ENCODE results near the gene OR10P1. TPM values are rescaled to one million over a fixed set of nuclear protein-coding genes. Genes with fewer than 3 reads are reported as not detected.

The OR10P1 gene
- total RNA-seq, 1 experiment from 2014 or later, result not detected

- Histone ChIP-seq H3K27me3 (ENCODE audit: low read length) (no peaks in the 10 kb centered on the region), H3K9ac (ENCODE audit: low read length) (no peak overlapping the region), H3K4me1 (ENCODE audit: insufficient read depth, low read length) (peaks cover 3% of the 10 kb centered on the region; the same call in 1 of the 2 replicates), H3K4me2 (ENCODE audit: low read length) (no peak overlapping the region), H3K9me2 (replicated peaks; ENCODE audit: low read length) (no peaks in the 10 kb centered on the region), H3K27ac (ENCODE audit: low read length) (no peak overlapping the region), H4K20me1 (ENCODE audit: low read length) (no peaks in the 10 kb centered on the region), H3K79me2 (ENCODE audit: low read length) (no peaks in the 10 kb centered on the region), H3K36me3 (ENCODE audit: low read depth, low read length) (no peaks in the 10 kb centered on the region), H3F3A (ENCODE audit: low read length, unreplicated experiment) (no peaks in the 10 kb centered on the region), H2AFZ (ENCODE audit: low read length) (no peak overlapping the region), H3K4me3 (ENCODE audit: low read length) (no peak overlapping the region), H3K9me3 (ENCODE audit: low read length) (no peaks in the 10 kb centered on the region)
- no peak for TF ChIP-seq CTCF (conservative IDR thresholded peaks at IDR 0.05; ENCODE audit: low read depth, low read length)
- TF ChIP-seq EZH2 (IDR thresholded peaks at IDR 0.05; ENCODE audit: low read length, unreplicated experiment), result no peak
- no peak for TF ChIP-seq EZH2phosphoT487 (IDR thresholded peaks at IDR 0.05; ENCODE audit: borderline replicate concordance, low read length)
- POLR2A ChIA-PET (ENCODE audit: unreplicated experiment), result no interaction called here
- BruUV-seq (replicated peaks), result no TSS peak
- DNase-seq, result no peak
- intact Hi-C loops (cut with micrococcal nuclease), result no loop called here
- CTCF ChIA-PET, result no interaction called here
- no peak for ATAC-seq
These were observed 14.6 kb downstream of the OR10P1 start for GRCh38 chr12:55651299-55651683.

GRCh38 chr12:55652352-55652751, 15.7 kb downstream of the OR10P1 start:
- POLR2A ChIA-PET (ENCODE audit: unreplicated experiment), result no interaction called here
- no peaks in the 10 kb centered on the region for H4K20me1 ChIP-seq (ENCODE audit: low read length)
- H3K9me3 ChIP-seq (ENCODE audit: low read length), result no peaks in the 10 kb centered on the region
- CTCF ChIA-PET, result no interaction called here
- BruUV-seq (replicated peaks), result no TSS peak
- H3K4me3 ChIP-seq (ENCODE audit: low read length), result no peak overlapping the region
- TF ChIP-seq EZH2 (IDR thresholded peaks at IDR 0.05; ENCODE audit: low read length, unreplicated experiment) (no peak), CTCF (conservative IDR thresholded peaks at IDR 0.05; ENCODE audit: low read depth, low read length) (no peak), EZH2phosphoT487 (IDR thresholded peaks at IDR 0.05; ENCODE audit: borderline replicate concordance, low read length) (no peak)
- H3K4me2 ChIP-seq (ENCODE audit: low read length), result no peak overlapping the region
- H3K9ac ChIP-seq (ENCODE audit: low read length), result no peak overlapping the region
- no peak overlapping the region for H3K27ac ChIP-seq (ENCODE audit: low read length)
- no peaks in the 10 kb centered on the region for H3K27me3 ChIP-seq (ENCODE audit: low read length)
- DNase-seq (no peak), ATAC-seq (no peak)
- H3K79me2 ChIP-seq (ENCODE audit: low read length), result no peaks in the 10 kb centered on the region
- H3K9me2 ChIP-seq (replicated peaks; ENCODE audit: low read length), result no peaks in the 10 kb centered on the region
- intact Hi-C loops (cut with micrococcal nuclease), result no loop called here
- no peaks in the 10 kb centered on the region for H3K36me3 ChIP-seq (ENCODE audit: low read depth, low read length)
- no peaks in the 10 kb centered on the region for H3K4me1 ChIP-seq (ENCODE audit: insufficient read depth, low read length)
- H3F3A ChIP-seq (ENCODE audit: low read length, unreplicated experiment), result no peaks in the 10 kb centered on the region
- H2AFZ ChIP-seq (ENCODE audit: low read length), result no peak overlapping the region

- Histone ChIP-seq H3K9me2 (replicated peaks; ENCODE audit: low read length) (no peaks in the 10 kb centered on the region), H3K9ac (ENCODE audit: low read length) (no peak overlapping the region), H3K27me3 (ENCODE audit: low read length) (no peaks in the 10 kb centered on the region), H3K4me2 (ENCODE audit: low read length) (no peak overlapping the region), H2AFZ (ENCODE audit: low read length) (no peak overlapping the region), H3K79me2 (ENCODE audit: low read length) (no peaks in the 10 kb centered on the region), H3K36me3 (ENCODE audit: low read depth, low read length) (no peaks in the 10 kb centered on the region), H3K9me3 (ENCODE audit: low read length) (no peaks in the 10 kb centered on the region), H3K4me3 (ENCODE audit: low read length) (no peak overlapping the region), H4K20me1 (ENCODE audit: low read length) (no peaks in the 10 kb centered on the region), H3K27ac (ENCODE audit: low read length) (no peak overlapping the region), H3K4me1 (ENCODE audit: insufficient read depth, low read length) (no peaks in the 10 kb centered on the region), H3F3A (ENCODE audit: low read length, unreplicated experiment) (no peaks in the 10 kb centered on the region)
- intact Hi-C loops (cut with micrococcal nuclease), result no loop called here
- TF ChIP-seq CTCF (conservative IDR thresholded peaks at IDR 0.05; ENCODE audit: low read depth, low read length) (no peak), EZH2 (IDR thresholded peaks at IDR 0.05; ENCODE audit: low read length, unreplicated experiment) (no peak), EZH2phosphoT487 (IDR thresholded peaks at IDR 0.05; ENCODE audit: borderline replicate concordance, low read length) (no peak)
- ChIA-PET POLR2A (ENCODE audit: unreplicated experiment) (no interaction called here), CTCF (no interaction called here)
- no peak for ATAC-seq
- no TSS peak for BruUV-seq (replicated peaks)
- no peak for DNase-seq
These were observed 16.3 kb downstream of the OR10P1 start for GRCh38 chr12:55653031-55653430.
